Rectal smooth muscle tissue (tissue), 1 donor: Measurements from ENCODE around the gene CXCL3.

Experiments used
- H3K27ac ChIP-seq: one replicate; pipeline ENCODE4 v1.7.0; 2013; ENCODE audit warnings: low read depth, low read length, inconsistent platforms
- H3K27me3 ChIP-seq: one replicate; pipeline ENCODE4 v1.7.0; 2013; ENCODE audit warnings: low read length; ENCODE audit not compliant: control insufficient read depth, insufficient read depth
- H3K36me3 ChIP-seq: one replicate; pipeline ENCODE4 v1.7.0; 2013; ENCODE audit warnings: low read length; ENCODE audit not compliant: control insufficient read depth, insufficient read depth
- H3K4me1 ChIP-seq: one replicate; pipeline ENCODE4 v1.7.0; 2013; ENCODE audit warnings: low read length; ENCODE audit not compliant: control insufficient read depth, insufficient read depth
- H3K4me3 ChIP-seq: one replicate; pipeline ENCODE4 v1.7.0; 2013; ENCODE audit warnings: low read length
- H3K9ac ChIP-seq: one replicate; pipeline ENCODE4 v1.7.0; 2013; ENCODE audit warnings: low read length

The CXCL3 gene

DNA sequence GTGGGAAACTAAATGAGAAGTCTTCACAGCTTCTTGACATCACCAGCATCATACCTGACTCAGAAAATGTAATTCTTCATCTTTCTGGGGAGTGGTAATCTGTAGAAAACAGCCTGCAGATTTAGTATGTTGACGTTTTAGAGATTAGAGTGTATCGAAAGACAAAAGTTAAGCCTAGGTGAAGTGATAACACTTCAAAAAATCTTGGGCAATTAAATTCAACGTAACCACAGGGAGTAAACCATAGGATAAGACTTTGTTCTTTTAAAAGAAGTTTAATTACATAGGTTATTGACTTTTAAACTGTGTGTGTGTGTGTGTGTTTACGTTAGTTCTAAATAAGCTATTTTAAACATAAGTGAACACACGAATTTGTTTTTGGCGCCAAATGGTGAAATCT is 38.2 kb downstream of the CXCL3 start:
- no peak overlapping the region for H3K9ac ChIP-seq
- no peaks in the 10 kb centered on the region for H3K4me1 ChIP-seq
- no peak overlapping the region for H3K27ac ChIP-seq
- H3K4me3 ChIP-seq, result no peak overlapping the region
- H3K27me3 ChIP-seq, result no peaks in the 10 kb centered on the region
- H3K36me3 ChIP-seq, result no peaks in the 10 kb centered on the region

DNA sequence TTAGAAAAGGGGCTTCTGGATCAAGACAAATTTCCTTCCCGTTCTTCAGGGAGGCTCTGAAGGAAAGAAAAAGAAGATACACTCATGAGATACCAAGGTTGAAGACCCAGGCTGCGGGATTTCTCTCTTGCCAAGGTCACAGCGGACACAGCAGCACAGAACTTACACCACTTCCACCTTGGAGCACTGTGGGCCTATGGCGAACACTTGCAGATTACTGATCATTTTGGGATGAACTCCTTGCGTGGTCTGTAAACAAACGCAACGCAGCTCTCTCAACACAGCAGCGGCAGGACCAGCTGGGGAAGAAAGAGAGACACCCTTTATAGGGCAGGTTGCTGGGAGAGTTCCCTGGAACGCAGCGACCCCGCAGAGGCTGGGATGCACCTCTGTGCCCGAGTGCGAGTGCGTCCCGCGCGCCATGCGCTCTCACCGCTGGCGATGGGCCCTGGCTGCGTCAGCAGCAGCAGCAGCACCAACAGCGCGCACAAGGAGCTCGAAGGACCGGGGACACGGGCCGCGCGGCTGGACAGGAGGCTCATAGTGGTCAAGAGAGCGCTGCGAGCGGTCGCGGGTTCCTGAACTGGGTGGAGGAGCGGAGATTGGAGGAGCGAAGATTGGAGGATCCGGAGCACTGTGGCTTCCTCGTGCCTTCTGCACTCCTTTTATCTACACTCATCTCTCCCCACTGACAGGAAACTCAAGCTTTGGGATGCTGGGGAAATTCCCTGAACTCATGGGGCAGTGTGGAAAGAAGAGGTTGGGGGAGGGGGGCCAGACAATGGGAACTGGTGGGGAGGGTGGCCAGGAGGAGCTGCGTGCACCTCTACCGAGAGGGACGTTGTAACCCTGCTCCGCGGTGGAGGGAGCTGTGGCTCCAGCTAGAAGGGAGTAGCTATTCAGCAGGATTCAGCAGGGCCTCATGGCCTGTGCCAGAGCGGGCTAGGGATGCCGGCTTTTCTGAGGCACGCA is 40.2 kb downstream of the CXCL3 start, which contains the start of gene CXCL5:
Gene CXCL5, minus strand, starts transcription at position 638 of the 972 bp plus-strand sequence. Its CDS starts 96 bp downstream, at position 542.
- H3K4me1 ChIP-seq, result no peaks in the 10 kb centered on the region
- H3K27ac ChIP-seq, result no peak within 1 kb of the TSS
- H3K9ac ChIP-seq, result no peak within 1 kb of the TSS
- peak within 1 kb of the TSS; percentile 6 for H3K4me3 ChIP-seq
- no peaks in the 10 kb centered on the region for H3K27me3 ChIP-seq
- no peaks in the 10 kb centered on the region for H3K36me3 ChIP-seq

DNA sequence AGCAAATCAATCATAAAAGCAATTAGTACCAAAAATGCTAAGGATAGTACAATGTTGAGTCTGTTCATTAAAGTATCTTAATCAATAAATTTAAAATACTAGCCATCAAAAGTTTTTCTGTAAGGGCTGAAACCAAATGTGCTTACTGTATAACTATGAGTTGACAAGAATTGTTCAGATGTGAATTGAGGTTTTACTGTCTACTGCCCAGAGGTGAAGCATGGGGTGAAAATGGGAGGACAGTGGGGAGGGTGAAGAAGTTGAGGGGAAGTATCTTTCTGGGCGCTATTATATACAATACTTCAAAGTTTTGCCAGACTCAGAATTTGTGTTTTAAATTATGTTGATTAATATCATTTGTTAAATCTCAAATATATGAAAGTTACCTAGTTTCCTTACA is 46.4 kb downstream of the CXCL3 start:
- Histone ChIP-seq H3K4me1 (no peaks in the 10 kb centered on the region), H3K9ac (no peak overlapping the region), H3K4me3 (no peak overlapping the region), H3K27me3 (no peaks in the 10 kb centered on the region), H3K36me3 (no peaks in the 10 kb centered on the region), H3K27ac (no peak overlapping the region)

DNA sequence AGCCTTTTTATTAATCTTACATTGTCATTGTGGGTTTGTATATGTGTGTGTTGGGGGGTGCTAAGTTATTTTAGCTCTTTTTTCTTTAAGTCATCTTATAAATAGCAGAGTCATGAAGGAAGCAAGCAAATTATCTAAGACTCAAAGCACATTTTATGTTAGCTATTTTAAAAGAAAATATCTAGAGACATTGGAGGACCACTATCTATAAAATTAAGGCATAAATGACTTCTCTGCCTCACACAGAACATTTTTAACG is 46.8 kb downstream of the CXCL3 start:
- Histone ChIP-seq H3K4me3 (no peak overlapping the region), H3K27me3 (no peaks in the 10 kb centered on the region), H3K9ac (no peak overlapping the region), H3K27ac (no peak overlapping the region), H3K4me1 (no peaks in the 10 kb centered on the region), H3K36me3 (no peaks in the 10 kb centered on the region)

DNA sequence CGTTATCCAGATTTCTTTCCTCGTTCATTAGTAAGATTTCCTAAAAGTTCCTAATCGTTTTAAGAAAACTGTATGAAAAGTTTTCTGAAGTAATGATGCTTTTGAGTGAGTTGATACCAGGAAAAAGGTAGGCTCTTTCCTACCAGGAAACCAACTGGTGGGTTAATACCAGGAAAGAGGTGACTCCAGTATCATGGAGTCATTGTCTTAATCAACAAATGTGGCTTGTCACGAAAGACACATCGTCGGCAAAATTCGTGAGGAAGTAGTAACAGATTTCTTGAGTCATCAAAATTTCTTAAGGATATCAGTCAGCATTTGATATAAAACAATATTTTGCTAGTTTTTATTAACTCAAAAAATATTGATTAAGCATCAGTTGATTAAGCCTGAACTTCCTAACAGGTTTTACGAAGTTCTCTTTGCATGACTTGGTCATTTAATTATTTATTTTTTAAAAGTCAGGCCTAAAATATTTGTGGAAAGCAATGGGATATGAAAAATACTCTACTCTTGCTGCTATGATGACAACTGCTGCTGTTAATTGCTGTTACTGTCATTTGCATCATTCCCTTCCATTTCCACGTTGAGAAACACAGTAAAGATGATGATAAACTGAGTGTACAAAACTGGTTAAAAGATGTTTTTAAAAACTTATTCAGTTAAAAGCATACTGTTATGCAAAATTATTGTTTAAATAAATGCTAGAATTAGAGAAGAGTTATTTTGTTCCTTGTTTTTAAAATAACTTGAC is 47.3 kb downstream of the CXCL3 start:
- Histone ChIP-seq H3K4me1 (no peaks in the 10 kb centered on the region), H3K36me3 (no peaks in the 10 kb centered on the region), H3K27ac (no peak overlapping the region), H3K27me3 (no peaks in the 10 kb centered on the region), H3K4me3 (no peak overlapping the region), H3K9ac (no peak overlapping the region)

DNA sequence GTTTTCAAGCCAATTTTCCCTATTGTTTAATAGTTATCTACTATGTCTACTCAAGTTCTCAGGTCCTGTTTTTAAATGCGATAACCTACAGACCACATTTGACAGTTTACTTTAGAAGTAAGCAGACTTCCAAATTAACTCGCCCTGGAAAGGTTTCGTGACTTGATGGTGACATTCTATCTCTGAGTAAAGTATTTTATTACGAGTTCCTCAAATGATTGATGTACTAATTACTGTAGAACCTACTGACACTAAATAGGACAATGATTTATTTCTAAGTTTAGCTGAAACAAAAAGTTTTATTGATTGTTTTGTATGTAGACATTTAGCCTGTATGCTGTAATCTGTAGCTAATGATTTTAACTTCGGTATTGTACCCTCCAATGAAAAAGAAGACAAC is 48.6 kb downstream of the CXCL3 start:
- no peak overlapping the region for H3K9ac ChIP-seq

DNA sequence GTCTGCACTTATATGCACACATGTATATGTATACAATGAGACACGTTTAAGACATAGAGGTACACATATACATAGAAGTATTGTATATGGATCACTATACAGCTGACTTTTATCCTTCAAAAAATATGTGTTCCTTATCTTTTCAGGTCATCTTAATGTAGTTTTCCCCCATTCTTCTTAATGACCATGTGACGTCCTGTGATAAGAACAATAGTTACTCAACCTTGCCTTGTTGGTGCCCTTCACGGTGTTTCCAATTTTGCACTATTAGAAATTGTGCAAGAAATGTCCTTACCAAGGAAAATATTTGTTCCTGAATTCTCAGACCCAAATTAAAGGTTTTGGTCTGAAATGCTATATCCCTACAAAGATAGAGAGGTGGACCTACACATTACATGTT is 49.5 kb downstream of the CXCL3 start:
- H3K9ac ChIP-seq, result no peak overlapping the region
- no peak overlapping the region for H3K4me3 ChIP-seq
- no peaks in the 10 kb centered on the region for H3K36me3 ChIP-seq
- no peak overlapping the region for H3K27ac ChIP-seq
- no peaks in the 10 kb centered on the region for H3K4me1 ChIP-seq
- no peaks in the 10 kb centered on the region for H3K27me3 ChIP-seq

More for the DNA sequence above, 48.6 kb downstream of the CXCL3 start:
- H3K4me3 ChIP-seq, result no peak overlapping the region
- no peaks in the 10 kb centered on the region for H3K27me3 ChIP-seq
- H3K4me1 ChIP-seq, result no peaks in the 10 kb centered on the region
- no peak overlapping the region for H3K27ac ChIP-seq
- H3K36me3 ChIP-seq, result no peaks in the 10 kb centered on the region

DNA sequence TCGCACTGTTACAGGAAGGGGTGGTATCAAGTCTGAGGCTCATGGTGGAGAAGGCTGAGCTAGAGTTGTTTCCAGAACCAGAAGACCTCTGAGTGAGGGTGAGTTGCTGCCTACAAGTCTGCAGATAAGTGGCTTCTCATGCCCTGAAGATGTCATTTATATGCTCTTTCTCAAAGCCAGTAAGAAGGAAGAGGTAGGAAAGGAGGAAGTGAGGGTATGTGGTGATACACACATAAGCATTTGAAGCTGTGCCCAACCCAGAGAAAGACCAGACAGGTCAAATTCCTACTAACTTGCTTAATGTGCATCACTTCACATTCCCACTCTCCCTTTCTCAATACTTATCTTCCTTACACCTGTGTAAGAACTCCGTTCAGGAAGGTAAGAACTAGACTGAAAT is 50.4 kb downstream of the CXCL3 start, which contains the start of gene PPBP:
Gene PPBP, minus strand, starts transcription at position 130 of the 400 bp plus-strand sequence. Its CDS starts 87 bp downstream, at position 43.
- no peaks in the 10 kb centered on the region for H3K4me1 ChIP-seq
- no peak within 1 kb of the TSS for H3K4me3 ChIP-seq
- H3K36me3 ChIP-seq, result no peaks in the 10 kb centered on the region
- H3K27me3 ChIP-seq, result no peaks in the 10 kb centered on the region
- H3K27ac ChIP-seq, result no peak within 1 kb of the TSS
- no peak within 1 kb of the TSS for H3K9ac ChIP-seq
